Cardiac septum (tissue), 1 donor: ENCODE results near the gene VPS35. TPM values are rescaled to one million over a fixed set of nuclear protein-coding genes. Genes with fewer than 3 reads are reported as not detected.
"Not testable (repeated sequence)": the region's sequence is repeated elsewhere in the genome, so short reads cannot be mapped to it uniquely, and the experiment has no call there.

Experiments used
- DNase-seq: peaks from one replicate; pipeline ENCODE4 v3.0.0-alpha.2; 2020; ENCODE audit warnings: low spot score
- intact Hi-C: fragments of 100-400 bp; cut with DNase I; formaldehyde crosslinking; loops from one replicate; pipeline ENCODE4 v1.14.0; 2022
- total RNA-seq: library from RNA; stranded (reverse); fragmentation: NEBNext Ultra II Directional; extraction: Animal tissue kit (Norgen Biotek cat#: 25700); gene quantifications from one replicate; pipeline ENCODE4 v1.2.1, GENCODE V29; 2021
- donor health status: DM: no; HTN: no; CAD: no.

The VPS35 gene
- total RNA-seq, 1 donor from 2014 or later: 86.9 TPM

GRCh38 chr16:46686815-46687473, 2.0 kb downstream of the VPS35 start:
- no peak for DNase-seq
- intact Hi-C loops: loop anchor here (5.0 kb wide), 1 partner anchor 70 kb away; no protein-coding TSS in a partner anchor

GRCh38 chr16:46681867-46682266, 7.1 kb downstream of the VPS35 start:
- intact Hi-C loops, DNase-seq: not testable (repeated sequence)

GRCh38 chr16:46677943-46678342, 11.0 kb downstream of the VPS35 start:
- DNase-seq: not testable (repeated sequence)
- intact Hi-C loops: loop anchor here (5.0 kb wide), 1 partner anchor 229 kb away; no protein-coding TSS in a partner anchor

- no peak for DNase-seq
- intact Hi-C loops: loop anchor here (5.0 kb wide), 1 partner anchor 129 kb away; no protein-coding TSS in a partner anchor
Observed at GRCh38 chr16:46673320-46674013, 15.5 kb downstream of the VPS35 start.

- DNase-seq: no peak
- intact Hi-C loops: no loop called here
Observed at GRCh38 chr16:46662123-46662522, 26.9 kb downstream of the VPS35 start.

- no peak for DNase-seq
Observed at GRCh38 chr16:46658925-46659324, 30.1 kb downstream of the VPS35 start.

GRCh38 chr16:46651305-46651704, 37.7 kb downstream of the VPS35 start:
- intact Hi-C loops: no loop called here

More at GRCh38 chr16:46658925-46659324, 30.1 kb downstream of the VPS35 start:
- intact Hi-C loops: no loop called here

GRCh38 chr16:46650254-46650623, 38.7 kb downstream of the VPS35 start:
- intact Hi-C loops: no loop called here
- no peak for DNase-seq

More at GRCh38 chr16:46651305-46651704, 37.7 kb downstream of the VPS35 start:
- DNase-seq: no peak

GRCh38 chr16:46649588-46650253, 39.3 kb downstream of the VPS35 start:
- intact Hi-C loops: no loop called here
- no peak for DNase-seq

GRCh38 chr16:46648656-46649055, 40.3 kb downstream of the VPS35 start:
- DNase-seq: no peak
- intact Hi-C loops: no loop called here

GRCh38 chr16:46638947-46639925, 49.7 kb downstream of the VPS35 start:
- no peak for DNase-seq
- intact Hi-C loops: no loop called here

GRCh38 chr16:46632778-46633733, 55.9 kb downstream of the VPS35 start:
- no peak for DNase-seq
- intact Hi-C loops: no loop called here

- DNase-seq: no peak
- intact Hi-C loops: no loop called here
Observed at GRCh38 chr16:46629331-46630219, 59.4 kb downstream of the VPS35 start.

- DNase-seq: no peak
- intact Hi-C loops: no loop called here
Observed at GRCh38 chr16:46627746-46628145, 61.2 kb downstream of the VPS35 start.

GRCh38 chr16:46626681-46627080, 62.3 kb downstream of the VPS35 start:
- DNase-seq, intact Hi-C loops: not testable (repeated sequence)

GRCh38 chr16:46624862-46625261, 64.1 kb downstream of the VPS35 start:
- intact Hi-C loops, DNase-seq: not testable (repeated sequence)

GRCh38 chr16:46623707-46624106, 65.3 kb downstream of the VPS35 start:
- intact Hi-C loops, DNase-seq: not testable (repeated sequence)
